HG03060 (cell line): ENCODE data around the gene NSUN6.
A peak's percentile ranks its signal among the peaks of the same experiment; 100 is the strongest.

Source experiments
- ATAC-seq: cut with Tn5 transposase; IDR thresholded peaks from one replicate; pipeline ENCODE4 v1.9.1; 2021; ENCODE audit warnings: low read depth, moderate number of reproducible peaks; ENCODE audit not compliant: unreplicated experiment

The NSUN6 gene, protein sequence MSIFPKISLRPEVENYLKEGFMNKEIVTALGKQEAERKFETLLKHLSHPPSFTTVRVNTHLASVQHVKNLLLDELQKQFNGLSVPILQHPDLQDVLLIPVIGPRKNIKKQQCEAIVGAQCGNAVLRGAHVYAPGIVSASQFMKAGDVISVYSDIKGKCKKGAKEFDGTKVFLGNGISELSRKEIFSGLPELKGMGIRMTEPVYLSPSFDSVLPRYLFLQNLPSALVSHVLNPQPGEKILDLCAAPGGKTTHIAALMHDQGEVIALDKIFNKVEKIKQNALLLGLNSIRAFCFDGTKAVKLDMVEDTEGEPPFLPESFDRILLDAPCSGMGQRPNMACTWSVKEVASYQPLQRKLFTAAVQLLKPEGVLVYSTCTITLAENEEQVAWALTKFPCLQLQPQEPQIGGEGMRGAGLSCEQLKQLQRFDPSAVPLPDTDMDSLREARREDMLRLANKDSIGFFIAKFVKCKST

GRCh38 chr10:18651324-18652007 lies at the start of gene NSUN6:
Gene NSUN6 (minus strand): TSS chr10:18651587. CDS start chr10:18651203, 384 bp downstream.
- ATAC-seq, result peak; percentile 92

DNA sequence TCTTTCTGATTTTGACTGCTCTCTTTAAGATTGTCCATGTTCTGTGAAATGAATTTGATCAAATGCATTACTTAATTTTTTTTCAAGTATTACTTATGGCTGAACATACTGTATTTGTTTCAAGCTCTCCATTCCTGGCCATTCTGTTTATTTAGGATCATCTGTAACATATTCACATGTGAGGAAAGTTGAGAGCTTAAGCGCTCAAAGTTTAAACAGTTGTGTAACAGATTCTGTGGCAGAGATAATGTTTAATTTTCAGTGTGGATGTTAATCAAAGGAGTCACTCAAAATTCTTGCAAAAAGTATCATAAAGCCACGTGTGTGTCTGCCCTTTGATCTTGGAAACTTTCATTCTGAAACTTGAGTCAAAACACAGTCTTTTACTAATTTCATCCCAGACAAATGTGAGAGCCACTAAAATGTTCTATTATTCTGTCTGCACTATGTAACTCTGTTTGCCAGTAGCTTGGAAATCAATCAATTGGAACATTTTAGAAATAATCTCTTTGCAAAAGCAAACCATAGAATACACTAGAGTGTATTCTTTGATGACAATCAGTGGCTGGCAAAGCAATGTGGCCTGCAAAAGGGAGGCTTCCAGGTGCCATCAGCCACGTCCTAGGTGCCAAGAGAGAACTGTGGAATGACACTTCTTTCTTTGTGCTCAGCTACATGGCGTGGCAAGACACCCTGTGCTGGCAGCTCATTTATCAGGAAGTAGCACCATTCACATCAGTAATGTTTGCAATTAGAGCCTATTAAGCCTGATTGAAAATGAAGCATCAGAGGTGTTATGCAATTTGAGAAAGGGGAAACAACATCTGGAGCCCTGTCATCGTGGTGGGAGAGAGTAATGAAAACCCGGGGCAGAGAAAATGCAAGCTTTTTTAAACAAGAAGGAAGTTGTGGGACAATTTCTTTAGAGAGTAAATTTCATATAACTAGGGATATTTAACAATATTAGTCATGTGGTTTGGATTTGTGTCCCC lies 48.8 kb upstream of the NSUN6 start:
- ATAC-seq, result no peak

GRCh38 chr10:18690541-18690940 lies 39.2 kb upstream of the NSUN6 start:
- ATAC-seq, result no peak

DNA sequence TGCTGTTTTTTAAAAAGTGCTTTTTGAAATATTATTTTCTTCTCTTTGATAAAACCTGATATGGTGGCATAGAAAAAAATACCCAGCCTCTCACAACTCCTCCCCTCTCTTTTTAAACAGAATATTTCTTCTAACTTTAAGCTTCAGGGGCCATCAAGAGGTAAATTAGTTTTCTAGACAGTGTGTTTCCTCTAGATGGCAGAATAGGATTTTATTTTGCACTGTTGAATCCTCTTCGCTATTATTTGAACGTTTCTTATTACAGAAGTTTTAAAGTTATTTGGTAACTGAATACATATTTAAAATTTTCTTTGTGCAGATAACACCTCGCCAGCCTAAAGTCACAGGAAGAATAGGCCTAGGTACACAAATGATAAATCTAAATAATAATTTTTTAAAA lies 38.1 kb upstream of the NSUN6 start:
- ATAC-seq, result no peak

DNA sequence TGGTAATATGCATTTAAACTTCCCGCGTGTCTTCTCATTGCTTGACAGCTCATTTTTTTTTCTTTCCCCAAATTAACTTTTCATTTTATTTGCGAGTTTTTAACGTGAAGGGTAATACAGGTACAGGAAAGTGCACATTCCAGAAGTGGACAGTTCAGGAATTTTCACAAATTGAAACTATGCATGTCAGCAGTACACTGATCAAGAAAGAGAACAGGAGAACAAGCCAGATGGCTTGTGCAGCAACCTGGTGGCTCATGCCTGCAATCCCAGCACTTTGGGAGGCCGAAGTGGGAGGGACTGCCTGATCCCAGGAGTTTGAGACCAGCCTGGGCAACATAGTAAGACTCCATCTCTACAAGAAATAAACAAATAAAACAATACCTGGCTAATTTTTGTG lies 36.3 kb upstream of the NSUN6 start:
- ATAC-seq, result no peak

GRCh38 chr10:18687195-18687594 lies 35.8 kb upstream of the NSUN6 start:
- ATAC-seq, result no peak

- no peak for ATAC-seq
Measured at GRCh38 chr10:18685555-18685954, 34.2 kb upstream of the NSUN6 start.

DNA sequence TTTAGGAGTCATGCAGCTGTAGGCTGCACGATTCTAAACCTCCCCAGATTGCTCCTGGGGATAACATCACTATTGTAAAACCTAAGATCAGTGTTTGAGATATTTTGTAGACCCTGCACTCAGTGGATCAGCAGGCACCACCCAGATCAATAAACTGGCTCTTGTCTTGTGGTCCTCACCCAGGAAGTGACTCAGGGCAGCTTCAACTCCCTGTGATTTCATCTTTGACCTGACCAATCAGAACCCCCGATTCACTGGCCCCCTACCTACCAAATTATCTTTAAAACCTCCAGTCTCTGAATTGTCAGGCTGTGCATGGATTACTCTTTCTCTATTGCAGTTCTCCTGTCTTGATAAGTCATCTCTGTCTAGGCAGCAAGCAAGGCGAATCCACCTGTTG lies 33.6 kb upstream of the NSUN6 start:
- ATAC-seq, result no peak

GRCh38 chr10:18684416-18684815 lies 33.0 kb upstream of the NSUN6 start:
- no peak for ATAC-seq

GRCh38 chr10:18683427-18683826 lies 32.0 kb upstream of the NSUN6 start:
- no peak for ATAC-seq

DNA sequence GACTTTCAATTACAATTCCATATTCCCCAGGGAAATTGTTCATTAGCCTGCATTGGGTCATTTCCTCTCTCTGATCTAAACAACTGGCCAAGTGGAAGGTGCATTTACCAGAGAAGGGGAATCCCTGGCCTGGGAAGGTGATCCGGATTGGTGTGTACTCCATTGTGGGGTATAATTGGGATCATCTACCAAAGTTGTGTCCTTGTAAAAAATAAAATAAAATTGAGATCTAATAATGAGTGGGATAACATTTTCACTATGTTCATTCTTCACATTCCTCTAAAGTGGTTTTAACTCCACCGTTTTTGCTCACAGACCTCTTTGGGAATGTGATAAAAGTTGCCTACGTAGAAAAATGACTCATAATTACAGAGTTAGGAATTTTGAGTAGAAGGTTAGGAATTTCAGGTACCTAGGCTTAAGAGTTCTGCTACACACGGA lies 30.6 kb upstream of the NSUN6 start:
- ATAC-seq, result no peak

- ATAC-seq, result no peak
Measured at GRCh38 chr10:18681366-18681765, 30.0 kb upstream of the NSUN6 start.

- no peak for ATAC-seq
Measured at GRCh38 chr10:18680754-18681153, 29.4 kb upstream of the NSUN6 start.

GRCh38 chr10:18675086-18675801 lies 23.9 kb upstream of the NSUN6 start:
- ATAC-seq, result no peak

GRCh38 chr10:18668026-18668425 lies 16.6 kb upstream of the NSUN6 start:
- ATAC-seq, result no peak

- ATAC-seq, result no peak
Measured at GRCh38 chr10:18666810-18667209, 15.4 kb upstream of the NSUN6 start.

DNA sequence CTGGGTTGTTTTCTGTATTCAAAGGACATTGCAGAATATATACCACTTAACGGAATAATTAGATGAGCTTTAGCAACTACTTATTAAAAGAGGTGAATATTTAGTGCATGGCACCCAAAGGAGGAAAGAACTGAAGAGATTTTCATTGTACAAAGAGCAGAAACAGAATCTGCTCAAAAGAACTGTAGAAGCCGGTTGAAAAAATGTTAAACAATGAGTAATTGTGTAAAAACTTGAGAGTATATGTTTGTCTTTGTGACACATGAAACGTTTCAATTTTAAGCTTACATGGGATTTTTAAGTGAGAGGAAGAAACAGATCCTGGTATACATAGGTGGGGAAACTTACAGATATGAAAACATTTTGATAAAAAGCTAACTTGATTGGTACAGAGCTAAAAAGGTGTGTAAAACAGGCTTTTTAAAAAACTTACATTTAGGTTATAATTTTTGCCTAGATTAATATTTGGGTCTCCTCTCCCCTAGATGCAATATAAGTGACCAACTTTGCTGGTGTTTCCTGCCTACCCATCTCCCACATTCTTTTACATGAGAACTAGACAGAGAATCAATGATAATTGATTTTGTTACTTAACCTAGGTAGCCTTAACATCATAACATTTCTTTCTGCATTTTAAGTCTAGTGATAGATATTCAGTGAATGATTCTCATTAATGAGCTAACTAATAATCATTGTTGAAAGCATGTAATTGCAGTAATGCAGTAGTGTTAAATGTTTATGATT lies 14.6 kb upstream of the NSUN6 start:
- no peak for ATAC-seq

DNA sequence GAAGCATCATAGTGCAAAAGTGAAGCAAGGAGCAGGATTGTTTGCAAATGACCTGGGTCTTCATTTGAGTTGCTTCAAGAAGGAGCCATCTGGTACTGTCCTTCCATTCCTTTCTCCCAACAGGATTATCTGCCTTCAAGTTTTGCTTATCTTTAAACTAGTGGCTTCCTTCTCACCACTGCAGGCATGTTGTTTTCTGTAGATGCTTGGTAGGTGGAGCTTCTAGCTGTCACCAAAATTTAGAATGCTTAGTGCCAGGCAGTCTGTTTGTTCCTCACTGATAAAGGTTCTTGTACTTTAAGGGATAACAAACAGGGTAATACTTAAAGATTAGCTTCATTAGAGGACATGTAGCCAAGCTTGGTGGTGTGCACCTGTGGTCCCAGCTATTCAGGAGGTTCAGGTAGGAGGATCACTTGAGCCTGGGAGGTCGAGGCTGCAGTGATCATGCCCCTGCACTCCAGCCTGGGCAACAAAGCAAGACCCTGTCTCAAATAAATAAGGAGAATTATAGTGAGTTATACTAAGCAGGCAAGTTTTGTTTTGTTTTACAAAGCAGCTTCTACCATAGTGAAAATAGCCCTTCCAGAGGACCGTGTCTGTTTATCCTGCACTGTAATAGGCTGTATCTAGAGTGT lies 13.6 kb upstream of the NSUN6 start:
- no peak for ATAC-seq
